H1 (cell line): Measurements from ENCODE around the gene TRPV4. TPM values are rescaled to one million over a fixed set of nuclear protein-coding genes. Genes with fewer than 3 reads are reported as not detected.

Source experiments
- BCL11A ChIP-seq, 2 experiments: IDR thresholded peaks; one replicate each; pipeline ENCODE4 v1.6.1; 2011; ENCODE audit warnings: low read depth in 2 of 2, low read length in 2 of 2, mild to moderate bottlenecking in 2 of 2
- CHD1 ChIP-seq: IDR thresholded peaks from 2 replicates; pipeline ENCODE4 v1.6.1; 2012; ENCODE audit warnings: low read depth, low read length, improper control_type of control experiment
- FOSL1 ChIP-seq: IDR thresholded peaks from 2 replicates; pipeline ENCODE4 v1.6.1; 2011; ENCODE audit warnings: mild to moderate bottlenecking, low read depth, low read length, moderate library complexity; ENCODE audit not compliant: insufficient read depth
- GABPA ChIP-seq: IDR thresholded peaks from 2 replicates; pipeline ENCODE4 v1.6.1; 2011; ENCODE audit warnings: mild to moderate bottlenecking, low read length, moderate library complexity, borderline replicate concordance; ENCODE audit not compliant: insufficient read depth
- POLR2AphosphoS5 ChIP-seq: IDR thresholded peaks from 2 replicates; pipeline ENCODE4 v1.6.1; 2011; ENCODE audit warnings: low read depth, low read length
- RNF2 ChIP-seq: fragments of 200-900, 300-1000 bp; sonication (generic); IDR thresholded peaks from 2 replicates; pipeline ENCODE4 v1.7.1; 2016; ENCODE audit warnings: borderline replicate concordance, low read depth, mild to moderate bottlenecking, antibody characterized with exemption, low read length; ENCODE audit not compliant: poor library complexity, severe bottlenecking; ENCODE audit errors: missing control alignments
- SIRT6 ChIP-seq: IDR thresholded peaks from one replicate; pipeline ENCODE4 v1.7.1; 2012; ENCODE audit warnings: low read length, inconsistent platforms
- SUZ12 ChIP-seq: fragments of 200-600 bp; sonication (generic); IDR thresholded peaks from 2 replicates; pipeline ENCODE4 v1.6.1; 2012; ENCODE audit warnings: mild to moderate bottlenecking, inconsistent platforms, low read length, moderate library complexity, mixed read lengths
- ZNF274 ChIP-seq: IDR thresholded peaks from 2 replicates; pipeline ENCODE4 v1.7.0; 2012; ENCODE audit warnings: low read length, borderline replicate concordance; ENCODE audit errors: extremely low read depth
- polyA plus RNA-seq, 7 experiments: library from polyadenylated mRNA; depleted of rRNA in 3 of 7; stranded (reverse) in 5 of 7; unstranded in 2 of 7; fragments of >200 nt in 5 of 7; fragments of 200-250 nt in 2 of 7; gene quantifications; 1 replicate in 5 of 7; 2 replicates in 1 of 7; 4 replicates in 1 of 7; pipeline versions ENCODE4 v1.2.1 to v1.2.3, GENCODE V29; 2011 to 2013; ENCODE audit warnings: missing spikeins in 2 of 7, mixed read lengths in 2 of 7
- total RNA-seq: library from RNA; stranded (reverse); fragmentation: NEBNext Ultra II Directional; extraction: Animal tissue kit (Norgen Biotek cat#: 25700); gene quantifications from 2 replicates; pipeline ENCODE4 v1.2.1, GENCODE V29; 2021

TRPV4 gene
- total and polyA plus RNA-seq, 2 of the 8 experiments (the other 6 are each of a cell fraction or from before 2014, with no cell fraction given): 2.1 to 6.2 TPM

- TF ChIP-seq FOSL1 (no peak), GABPA (no peak), SIRT6 (no peak), ZNF274 (no peak), BCL11A (IDR thresholded peaks at IDR 0.05; ENCODE audit: low read depth in 2 of 2, low read length in 2 of 2) (no peak), CHD1 (no peak), RNF2 (no peak), POLR2AphosphoS5 (no peak), SUZ12 (no peak)
These were observed 62.1 kb downstream of the TRPV4 start (continued) for GRCh38 chr12:109770861-109771670.
